ENCODE results near the gene BPIFB6.

Gene BPIFB6

GRCh38 chr20:33074675-33075074, 43.2 kb downstream of the BPIFB6 start:
- H3K4me3 ChIP-seq = no peak overlapping the region
- no peak for TF ChIP-seq CTCF (IDR thresholded peaks at IDR 0.05)
- H3K27ac ChIP-seq = no peak overlapping the region
- no peak for DNase-seq (ENCODE audit: low spot score)

GRCh38 chr20:33075281-33075680, 43.8 kb downstream of the BPIFB6 start:
- Histone ChIP-seq H3K27ac (no peak overlapping the region), H3K4me3 (no peak overlapping the region)
- no peak for DNase-seq (ENCODE audit: low spot score)
- no peak for TF ChIP-seq CTCF (IDR thresholded peaks at IDR 0.05)

GRCh38 chr20:33076662-33077372, 45.4 kb downstream of the BPIFB6 start:
- no peak for DNase-seq (ENCODE audit: low spot score)

GRCh38 chr20:33079259-33079658, 47.8 kb downstream of the BPIFB6 start, which contains the start of gene BPIFB4:
Gene BPIFB4 (plus strand): TSS chr20:33079643. CDS start chr20:33081527, 1,884 bp downstream.
- no peak for DNase-seq (ENCODE audit: low spot score)
- Histone ChIP-seq H3K27ac (no peak within 1 kb of the TSS), H3K4me3 (no peak within 1 kb of the TSS)
- TF ChIP-seq CTCF (IDR thresholded peaks at IDR 0.05) = no peak

More at GRCh38 chr20:33076662-33077372, 45.4 kb downstream of the BPIFB6 start:
- Histone ChIP-seq H3K4me3 (no peak overlapping the region), H3K27ac (no peak overlapping the region)
- no peak for TF ChIP-seq CTCF (IDR thresholded peaks at IDR 0.05)

- no peak overlapping the region for H3K4me3 ChIP-seq
Observed at GRCh38 chr20:33081411-33082154, 50.1 kb downstream of the BPIFB6 start.

GRCh38 chr20:33082546-33082945, 51.1 kb downstream of the BPIFB6 start:
- Histone ChIP-seq H3K4me3 (no peak overlapping the region), H3K27ac (no peak overlapping the region)
- DNase-seq (ENCODE audit: low spot score) = no peak
- TF ChIP-seq CTCF (IDR thresholded peaks at IDR 0.05) = no peak

More at GRCh38 chr20:33081411-33082154, 50.1 kb downstream of the BPIFB6 start:
- no peak for TF ChIP-seq CTCF (IDR thresholded peaks at IDR 0.05)
- H3K27ac ChIP-seq = no peak overlapping the region
- DNase-seq (ENCODE audit: low spot score) = no peak

Data from coronary artery (tissue), 2 donors.